HG03175 (cell line): Measurements from ENCODE around the gene SLC25A27.

ENCODE experiments used
- ATAC-seq: cut with Tn5 transposase; IDR thresholded peaks from one replicate; pipeline ENCODE4 v1.9.1; 2021; ENCODE audit warnings: mild to moderate bottlenecking, moderate library complexity; ENCODE audit not compliant: unreplicated experiment

Gene SLC25A27

GRCh38 chr6:46711491-46711890 is 58.7 kb downstream of the SLC25A27 start:
- ATAC-seq: no peak

- no peak for ATAC-seq
Observed at GRCh38 chr6:46715141-46715540, 62.4 kb downstream of the SLC25A27 start.

- ATAC-seq: no peak
Observed at GRCh38 chr6:46719099-46719498, 66.3 kb downstream of the SLC25A27 start.

GRCh38 chr6:46720401-46720800 is 67.6 kb downstream of the SLC25A27 start:
- no peak for ATAC-seq
